Measurements from ENCODE around the gene PLD2.

DNA sequence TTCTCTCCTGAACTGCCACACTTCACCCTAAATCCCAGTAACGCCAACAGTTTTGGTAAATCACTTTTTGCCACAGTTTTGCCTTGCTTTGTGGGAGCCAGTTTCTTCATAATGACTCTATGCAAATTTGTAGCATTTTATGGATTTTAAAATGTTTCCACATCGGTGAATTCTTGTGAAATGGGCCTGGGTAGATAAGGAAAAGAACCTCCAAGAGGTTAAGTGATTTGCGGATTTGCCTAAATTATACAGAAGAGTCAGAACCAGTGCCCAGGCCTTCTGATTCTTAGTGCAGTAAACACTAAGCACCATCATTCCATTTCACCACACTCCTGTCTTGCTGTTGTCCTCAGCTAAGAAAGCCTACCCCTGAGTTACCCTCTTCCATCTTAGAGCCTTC lies 44.1 kb downstream of the PLD2 start:
- no peak for TF ChIP-seq POLR2A (IDR thresholded peaks at IDR 0.05)
- TF ChIP-seq, protein P1, sequence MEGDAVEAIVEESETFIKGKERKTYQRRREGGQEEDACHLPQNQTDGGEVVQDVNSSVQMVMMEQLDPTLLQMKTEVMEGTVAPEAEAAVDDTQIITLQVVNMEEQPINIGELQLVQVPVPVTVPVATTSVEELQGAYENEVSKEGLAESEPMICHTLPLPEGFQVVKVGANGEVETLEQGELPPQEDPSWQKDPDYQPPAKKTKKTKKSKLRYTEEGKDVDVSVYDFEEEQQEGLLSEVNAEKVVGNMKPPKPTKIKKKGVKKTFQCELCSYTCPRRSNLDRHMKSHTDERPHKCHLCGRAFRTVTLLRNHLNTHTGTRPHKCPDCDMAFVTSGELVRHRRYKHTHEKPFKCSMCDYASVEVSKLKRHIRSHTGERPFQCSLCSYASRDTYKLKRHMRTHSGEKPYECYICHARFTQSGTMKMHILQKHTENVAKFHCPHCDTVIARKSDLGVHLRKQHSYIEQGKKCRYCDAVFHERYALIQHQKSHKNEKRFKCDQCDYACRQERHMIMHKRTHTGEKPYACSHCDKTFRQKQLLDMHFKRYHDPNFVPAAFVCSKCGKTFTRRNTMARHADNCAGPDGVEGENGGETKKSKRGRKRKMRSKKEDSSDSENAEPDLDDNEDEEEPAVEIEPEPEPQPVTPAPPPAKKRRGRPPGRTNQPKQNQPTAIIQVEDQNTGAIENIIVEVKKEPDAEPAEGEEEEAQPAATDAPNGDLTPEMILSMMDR (IDR thresholded peaks at IDR 0.05), result no peak
